Dedifferentiated amniotic fluid mesenchymal stem cell (primary cell): ENCODE measurements around the gene TFCP2L1.
"Not testable (repeated sequence)": the region's sequence is repeated elsewhere in the genome, so short reads cannot be mapped to it uniquely, and the experiment has no call there.

Experiments used
- DNase-seq: peaks from one replicate; pipeline ENCODE4 v3.0.0-alpha.2; 2016; ENCODE audit errors: extremely low spot score

Gene TFCP2L1

DNA sequence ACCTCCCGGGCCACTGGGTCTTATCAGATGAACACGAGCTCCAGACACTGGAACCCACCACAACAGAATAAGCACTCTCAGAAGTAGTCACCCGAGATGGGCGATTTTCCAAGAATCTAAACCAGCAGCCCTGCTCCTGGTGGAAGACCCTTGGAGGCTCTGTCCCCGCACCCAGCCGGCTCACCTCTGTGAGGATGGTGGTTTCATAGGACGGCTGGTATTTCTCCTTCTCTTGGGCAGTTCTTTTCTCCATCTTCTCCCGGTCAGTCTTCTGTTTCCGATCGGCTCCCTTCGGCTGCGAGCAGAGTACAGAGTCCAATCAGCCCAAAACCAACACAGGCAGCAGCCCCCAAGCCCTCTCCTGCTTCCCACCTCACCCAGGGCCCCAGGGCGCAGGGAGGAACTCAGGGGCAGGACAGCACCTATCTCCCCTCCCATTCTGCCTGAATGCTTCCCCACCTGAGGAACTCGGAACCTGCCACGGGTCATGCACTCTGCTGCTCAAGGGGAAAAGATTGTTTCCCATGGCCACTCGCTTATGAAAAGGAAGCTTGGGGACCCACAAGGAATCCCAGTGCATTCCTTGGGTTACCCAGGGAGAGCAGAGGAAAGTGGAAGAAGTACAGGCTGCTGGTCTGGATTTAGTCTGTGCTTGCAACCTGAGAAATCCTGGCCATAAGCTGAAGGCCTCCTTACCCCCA lies 42.7 kb downstream of the TFCP2L1 start:
- no peak for DNase-seq

- DNase-seq, result no peak
Observed at GRCh38 chr2:121241466-121241865, 43.5 kb downstream of the TFCP2L1 start.

GRCh38 chr2:121240436-121240835 lies 44.6 kb downstream of the TFCP2L1 start:
- no peak for DNase-seq

GRCh38 chr2:121239969-121240368 lies 45.0 kb downstream of the TFCP2L1 start:
- DNase-seq, result no peak

DNA sequence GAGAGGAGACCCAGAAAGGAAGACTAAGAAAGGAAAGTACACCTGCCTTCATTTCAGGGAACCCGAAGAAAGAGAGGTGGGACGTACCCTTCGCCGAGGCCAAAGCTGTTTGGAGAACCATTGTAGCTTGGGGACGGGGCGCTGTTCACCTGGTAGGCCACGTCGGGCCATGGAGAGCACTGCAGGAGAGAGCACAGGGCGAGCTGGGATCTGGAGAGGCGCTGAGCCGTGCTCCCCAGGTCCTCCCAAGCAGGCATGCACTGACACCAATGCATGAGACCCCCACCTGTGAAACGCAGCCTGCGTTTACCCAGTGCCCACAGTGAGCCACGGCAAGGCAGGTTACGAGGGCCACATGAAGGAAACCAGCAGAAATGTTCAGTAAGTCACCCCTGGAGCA lies 45.5 kb downstream of the TFCP2L1 start:
- DNase-seq, result no peak

DNA sequence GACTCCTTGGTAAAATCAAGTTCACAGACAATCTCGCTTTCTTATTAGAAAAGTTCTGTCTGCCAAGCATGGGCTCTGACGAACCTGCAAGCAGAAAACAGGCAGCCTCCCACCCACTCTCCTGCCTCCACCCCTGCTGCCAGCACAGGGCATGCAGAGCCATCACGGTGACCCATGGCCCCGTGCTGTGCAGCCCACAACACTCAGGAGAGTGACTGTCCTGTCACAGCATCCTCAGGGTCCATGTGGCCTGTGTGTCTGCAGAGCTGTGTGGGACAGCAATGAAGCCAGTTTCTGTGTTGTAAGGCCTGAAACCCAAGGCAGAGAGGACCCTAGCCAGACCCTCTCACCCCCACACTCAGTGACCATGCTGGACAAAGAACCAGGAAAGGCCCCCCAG lies 46.2 kb downstream of the TFCP2L1 start:
- no peak for DNase-seq

DNA sequence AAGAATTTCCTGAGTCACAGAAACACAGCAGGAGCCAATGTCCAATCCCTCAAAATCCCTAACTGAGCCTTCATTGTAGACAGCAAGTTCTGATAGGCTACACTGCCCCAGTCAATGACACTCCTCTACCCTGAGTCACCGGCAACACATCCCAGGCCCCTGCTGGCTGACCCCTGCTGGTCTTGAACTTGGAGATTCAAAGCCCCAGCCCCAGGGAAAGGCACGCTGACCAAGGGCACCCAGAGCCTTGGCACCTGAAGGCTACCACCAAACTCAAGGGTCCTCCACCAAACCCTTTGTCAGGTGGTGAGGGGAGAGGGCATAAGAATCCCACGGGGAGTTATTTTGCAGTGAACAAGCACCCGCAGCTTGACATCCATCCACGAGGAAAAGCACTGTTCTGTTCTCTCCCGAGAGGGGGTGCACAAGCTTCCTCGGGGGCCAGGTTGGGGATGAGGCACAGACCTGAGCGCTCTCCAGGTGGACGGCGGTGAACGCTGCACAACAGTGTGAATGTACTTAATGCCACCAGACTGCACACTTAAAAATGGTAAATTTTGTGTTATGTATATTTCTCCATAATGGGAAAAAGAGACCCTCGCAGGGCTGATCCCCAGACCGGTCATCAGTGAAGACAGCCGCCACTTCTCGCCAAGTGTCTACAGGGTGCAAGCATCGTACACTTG lies 46.9 kb downstream of the TFCP2L1 start:
- no peak for DNase-seq

DNA sequence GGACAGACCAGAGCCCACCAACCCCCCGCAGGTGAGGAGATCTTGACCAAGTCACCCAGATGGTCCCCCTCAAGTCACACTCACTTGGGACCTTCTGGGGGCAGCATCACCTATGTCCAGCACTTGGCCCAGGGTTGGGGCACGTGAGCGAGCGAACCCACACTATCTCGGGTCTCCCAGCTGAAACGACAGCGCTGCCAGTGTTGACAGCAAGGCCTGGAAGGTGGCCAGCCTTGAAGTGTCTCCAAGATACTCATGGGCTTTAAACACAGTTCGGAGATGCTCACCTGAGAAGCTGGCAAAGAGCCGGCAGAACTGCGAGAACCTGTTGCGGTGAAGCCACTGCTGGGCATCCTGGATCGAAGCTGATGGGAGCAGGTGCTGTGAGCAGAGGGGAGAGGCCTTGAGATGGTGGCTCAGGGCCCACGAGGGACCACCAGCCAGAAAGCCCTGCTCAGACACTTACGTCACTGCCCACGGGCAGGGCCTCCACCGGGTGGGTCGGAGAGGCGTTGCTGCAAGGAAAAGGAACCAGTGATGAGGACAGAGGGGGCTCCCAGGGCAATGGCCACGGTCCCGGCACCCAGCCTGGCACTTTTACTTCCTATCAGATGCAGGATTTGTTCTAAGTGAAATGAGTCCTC lies 47.5 kb downstream of the TFCP2L1 start:
- no peak for DNase-seq

DNA sequence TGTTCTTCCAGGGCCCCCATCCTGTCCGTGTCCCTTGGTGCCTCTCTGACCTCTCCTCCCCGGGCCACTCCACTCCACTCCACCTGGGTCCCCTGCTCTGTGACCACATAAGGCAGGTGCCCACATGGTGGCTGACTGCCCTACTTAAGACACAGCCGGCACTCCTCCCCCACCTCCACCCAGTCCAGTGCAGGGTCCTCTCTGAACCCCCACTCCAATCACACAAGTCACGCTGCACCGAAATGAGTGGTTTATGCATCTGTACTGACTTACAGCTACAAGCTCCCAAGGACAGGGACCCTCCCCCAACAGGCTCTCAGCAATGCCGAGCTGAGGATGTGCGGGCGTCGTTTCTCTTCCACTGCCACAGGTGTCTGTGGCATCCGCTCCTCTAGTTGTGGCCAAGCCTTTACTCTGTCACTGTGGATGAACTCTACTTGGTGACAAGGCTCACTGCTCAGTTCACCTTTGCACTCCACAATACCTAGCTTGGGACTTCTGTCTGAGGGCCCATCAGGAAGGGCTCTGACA lies 48.3 kb downstream of the TFCP2L1 start:
- DNase-seq, result no peak

GRCh38 chr2:121236101-121236640 lies 48.8 kb downstream of the TFCP2L1 start:
- no peak for DNase-seq

DNA sequence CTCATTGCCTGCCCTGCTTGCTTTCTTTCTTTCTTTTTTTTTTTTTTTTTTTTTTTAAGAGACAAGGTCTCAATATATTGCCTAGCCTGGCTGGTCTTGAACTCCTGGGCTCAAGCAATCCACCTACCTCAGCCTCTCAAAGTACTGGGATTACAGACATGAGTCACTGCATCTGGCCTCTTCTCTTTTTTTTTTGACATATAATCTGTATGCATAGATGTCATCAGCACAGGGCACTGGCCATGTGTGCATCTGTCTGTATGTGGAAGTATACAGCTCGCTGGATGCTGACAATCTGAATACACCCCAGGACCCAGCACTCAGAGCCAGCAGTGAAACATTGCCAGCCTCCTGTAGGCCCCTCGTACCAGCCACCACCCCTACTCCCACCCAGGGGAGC lies 49.5 kb downstream of the TFCP2L1 start:
- no peak for DNase-seq

- no peak for DNase-seq
Observed at GRCh38 chr2:121234791-121235190, 50.2 kb downstream of the TFCP2L1 start.

DNA sequence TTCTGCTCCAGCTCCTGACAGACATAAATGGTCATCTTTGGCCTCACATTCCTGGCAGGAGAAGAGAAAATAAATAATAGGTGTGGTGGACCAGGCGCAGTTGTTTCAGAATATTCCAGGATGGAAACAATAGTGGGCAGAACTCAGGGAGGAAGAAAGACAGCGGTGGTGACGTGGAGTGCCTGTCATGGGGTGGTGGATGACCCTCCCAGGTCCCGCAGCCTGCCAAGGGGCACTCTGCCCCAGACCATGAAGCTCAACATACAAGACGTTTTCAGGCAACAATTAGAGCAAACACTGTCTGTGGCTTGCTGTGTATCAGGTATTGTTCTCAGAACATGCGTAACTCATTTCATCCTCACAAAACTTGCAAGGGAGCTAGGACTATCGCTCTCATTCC lies 50.9 kb downstream of the TFCP2L1 start:
- DNase-seq, result no peak

DNA sequence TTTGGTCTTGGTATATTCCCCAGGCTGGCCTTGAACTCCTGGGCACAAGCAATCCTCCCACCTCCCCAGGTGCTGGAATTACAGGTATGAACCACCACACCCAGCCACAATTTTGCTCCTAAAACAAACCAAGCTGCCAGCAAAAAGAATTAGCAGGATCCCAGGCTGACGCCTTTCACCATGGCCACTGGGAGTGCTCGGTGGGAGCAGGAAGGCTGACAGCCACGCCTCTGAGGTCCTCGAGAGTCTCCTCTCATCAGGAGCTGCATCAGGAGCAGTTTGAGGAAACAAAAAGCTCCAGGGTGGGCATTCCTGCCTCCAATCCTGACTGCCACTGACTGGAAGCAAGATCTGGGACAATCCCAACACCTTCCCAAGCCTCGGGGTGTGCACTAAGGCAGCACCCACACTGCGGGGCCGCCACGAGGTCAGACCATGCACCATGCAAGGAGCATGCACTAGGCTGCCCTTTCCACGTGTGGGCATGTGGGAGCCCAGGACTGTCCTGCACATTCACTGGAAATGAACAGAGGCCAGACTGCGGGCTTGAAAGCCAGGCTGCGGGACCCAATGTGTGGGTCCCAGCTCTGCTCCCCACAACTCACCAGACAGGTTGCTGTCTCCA lies 51.4 kb downstream of the TFCP2L1 start:
- DNase-seq, result no peak

DNA sequence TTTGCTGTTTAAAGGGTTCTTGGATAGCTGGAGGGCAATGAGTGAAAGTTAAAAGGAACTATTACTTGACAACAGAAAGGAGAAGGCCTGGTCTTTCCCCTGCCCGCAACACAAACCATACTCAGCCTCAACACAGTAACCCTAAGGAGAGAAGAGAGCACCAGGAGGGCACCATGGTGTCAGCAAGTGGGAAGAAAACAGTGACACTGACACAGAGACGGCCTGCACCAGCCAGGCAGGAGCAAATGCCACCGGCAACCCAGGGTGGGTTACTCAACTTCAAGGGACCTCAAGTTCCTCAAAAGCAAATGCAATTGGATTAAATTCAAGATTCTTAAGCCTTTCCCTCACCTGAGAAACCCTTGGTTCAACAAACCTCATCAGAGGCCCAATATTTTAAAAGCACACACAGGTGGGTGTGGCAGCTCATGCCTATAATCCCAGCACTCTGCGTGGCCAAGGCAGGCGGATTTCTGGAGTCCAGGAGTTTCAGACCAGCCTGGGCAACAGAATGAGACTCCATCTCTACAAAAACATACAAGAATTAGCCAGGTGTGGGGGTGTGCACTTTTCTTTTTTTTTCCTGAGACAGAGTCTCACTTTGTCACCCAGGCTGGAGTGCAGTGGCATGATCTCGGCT lies 52.3 kb downstream of the TFCP2L1 start:
- no peak for DNase-seq

DNA sequence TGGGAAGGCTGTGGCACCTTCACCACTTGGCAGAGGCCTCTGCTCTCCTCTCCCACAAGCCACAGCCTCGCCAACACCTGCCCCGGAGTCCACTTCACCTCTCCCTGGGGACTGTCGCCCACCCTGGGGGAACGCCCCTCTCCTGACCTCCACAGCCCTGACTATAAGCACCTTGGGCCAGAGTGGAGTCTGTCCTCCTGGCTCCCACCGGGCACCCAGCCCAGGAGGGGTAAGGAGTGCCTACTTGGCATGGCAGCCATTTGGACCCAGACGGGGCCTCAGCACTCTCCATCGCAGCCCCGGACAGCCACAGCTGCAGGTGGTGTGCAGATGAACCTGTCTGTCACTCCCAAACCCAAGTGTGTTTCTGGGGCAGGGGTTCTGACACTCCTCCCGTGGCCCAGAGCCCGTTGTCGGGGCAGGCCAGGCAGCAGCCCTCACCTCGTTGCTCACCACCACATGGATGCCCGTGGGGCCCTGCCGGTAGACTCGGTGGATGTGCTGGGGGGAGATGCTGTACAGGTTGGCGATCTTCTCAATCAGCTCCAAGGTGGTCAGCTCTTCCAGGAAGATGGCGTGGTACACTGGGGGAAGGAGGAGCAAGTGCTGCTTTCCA lies 53.5 kb downstream of the TFCP2L1 start:
- DNase-seq, result no peak

GRCh38 chr2:121228521-121228920 lies 56.5 kb downstream of the TFCP2L1 start:
- DNase-seq, result no peak

DNA sequence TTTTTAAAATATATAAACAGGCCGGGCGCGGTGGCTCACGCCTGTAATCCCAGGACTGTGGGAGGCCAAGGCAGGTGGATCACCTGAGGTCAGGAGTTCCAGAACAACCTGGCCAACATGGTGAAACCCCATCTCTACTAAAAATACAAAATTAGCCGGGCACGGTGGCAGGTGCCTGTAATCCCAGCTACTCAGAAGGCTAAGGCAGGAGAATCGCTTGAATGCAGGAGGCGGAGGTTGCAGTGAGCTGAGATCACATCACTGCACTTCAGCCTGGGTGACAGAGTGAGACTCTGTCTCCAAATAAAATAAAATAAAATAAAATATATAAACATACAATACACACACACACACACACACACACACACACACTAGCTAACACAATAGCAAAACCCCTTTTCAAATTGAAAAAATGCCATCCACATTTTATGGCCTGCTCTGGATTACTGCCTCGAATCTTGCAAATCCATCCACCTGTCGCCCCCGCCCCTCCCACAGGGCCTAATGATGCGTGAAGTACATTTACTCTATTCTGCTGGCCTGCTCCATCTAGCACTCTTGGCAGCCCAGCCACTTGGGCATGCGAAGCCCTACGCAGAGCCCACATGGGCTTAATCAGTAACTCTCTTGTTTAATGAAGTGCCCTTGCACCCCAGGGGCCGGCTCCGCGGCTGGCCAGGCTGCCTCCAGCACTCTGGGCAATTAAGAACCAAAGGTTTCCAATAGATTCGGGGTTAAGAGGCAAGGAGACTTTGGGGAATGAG lies 57.4 kb downstream of the TFCP2L1 start:
- DNase-seq, result not testable (repeated sequence)

DNA sequence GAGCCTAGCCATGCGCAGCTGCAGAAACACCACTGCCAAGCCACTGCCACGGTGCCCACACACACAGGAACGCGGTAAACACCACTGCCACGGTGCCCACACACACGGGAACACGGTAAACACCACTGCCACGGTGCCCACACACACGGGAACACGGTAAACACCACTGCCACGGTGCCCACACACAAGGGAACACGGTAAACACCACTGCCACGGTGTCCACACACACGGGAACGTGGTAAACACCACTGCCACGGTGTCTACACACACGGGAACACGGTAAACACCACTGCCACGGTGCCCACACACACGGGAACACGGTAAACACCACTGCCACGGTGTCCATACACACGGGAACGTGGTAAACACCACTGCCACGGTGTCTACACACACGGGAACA lies 59.3 kb downstream of the TFCP2L1 start:
- DNase-seq, result not testable (repeated sequence)

DNA sequence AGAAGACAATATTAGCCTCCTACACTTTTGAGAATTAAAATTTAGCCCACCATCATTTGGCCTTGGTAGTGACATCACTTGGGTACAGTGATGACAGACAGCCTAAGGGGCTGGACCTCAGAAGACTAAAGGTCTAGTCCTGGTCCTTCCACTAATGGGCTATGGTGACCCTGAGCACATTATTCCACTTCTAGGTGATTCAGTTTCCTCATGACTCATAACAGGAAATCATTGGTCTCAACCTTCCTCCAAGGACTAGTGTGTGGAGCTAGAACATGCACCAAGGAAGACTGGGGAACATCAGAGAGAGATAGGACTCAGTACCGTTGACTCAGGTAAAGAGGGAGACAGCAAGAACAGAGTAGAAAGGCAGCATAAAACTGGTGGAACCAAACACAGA lies 64.0 kb downstream of the TFCP2L1 start:
- DNase-seq, result no peak
